Suprapubic skin (tissue), 4 donors: ENCODE measurements around the gene FCGBP.

Experiments used
- CTCF ChIP-seq, 2 donors: fragments of 200-600 bp in 1 of 2; fragments of 450-650 bp in 1 of 2; sonication (generic) in 1 of 2; IDR thresholded peaks; one replicate each; pipeline ENCODE4 v1.5.1; 2016 to 2019; ENCODE audit warnings: antibody characterized with exemption in 2 of 2, mild to moderate bottlenecking in 1 of 2, moderate library complexity in 1 of 2
- EP300 ChIP-seq: sonication (generic); formaldehyde crosslinking; IDR thresholded peaks from one replicate; pipeline ENCODE4 v1.6.1; 2017; ENCODE audit warnings: antibody characterized with exemption
- POLR2A ChIP-seq, 2 donors: fragments of 450-650 bp; IDR thresholded peaks; one replicate each; pipeline ENCODE4 v1.6.1; 2017; ENCODE audit warnings: antibody characterized with exemption in 2 of 2, mild to moderate bottlenecking in 2 of 2, moderate library complexity in 2 of 2
- POLR2AphosphoS5 ChIP-seq, 3 donors: sonication (generic); formaldehyde crosslinking; IDR thresholded peaks; one replicate each; pipeline ENCODE4 v1.6.1; 2017; ENCODE audit warnings: antibody characterized with exemption in 3 of 3

- TF ChIP-seq CTCF (IDR thresholded peaks at IDR 0.05) = no peak
- no peak for TF ChIP-seq POLR2A (IDR thresholded peaks at IDR 0.05)
- no peak for TF ChIP-seq POLR2AphosphoS5 (IDR thresholded peaks at IDR 0.05)
- TF ChIP-seq EP300 = no peak
These were observed 17.3 kb upstream of the FCGBP start for GRCh38 chr19:39951686-39952085.
